PC-9 (cell line): Measurements from ENCODE around the gene GDPD5. TPM values are rescaled to one million over a fixed set of nuclear protein-coding genes. Genes with fewer than 3 reads are reported as not detected.

ENCODE experiments used
- BruUV-seq: library from RNA; stranded (reverse); fragments of 400-500 nt; replicated peaks from 2 replicates; lab custom pipeline; 2021; lab: Mats Ljungman, UMichigan
- CTCF ChIA-PET: fragments of 300-600 bp; sonication (Branson Sonifier 250); formaldehyde crosslinking; loops from one replicate; lab custom pipeline; 2022; ENCODE audit warnings: antibody characterized with exemption; lab: Charles Lee
- POLR2A ChIA-PET: fragments of 300-600 bp; sonication (Branson Sonifier 250); formaldehyde crosslinking; loops from one replicate; lab custom pipeline; 2022; ENCODE audit warnings: antibody characterized with exemption; ENCODE audit not compliant: unreplicated experiment; lab: Charles Lee
- DNase-seq, 2 experiments: peaks; one replicate each; pipeline versions ENCODE4 v3.0.0 to v3.0.0-alpha.2; 2015 to 2022; ENCODE audit warnings: mixed read lengths in 1 of 2
- H2AFZ ChIP-seq: fragments of 200-600 bp; sonication (generic); 2 replicates; pipeline ENCODE4 v1.8.1; 2017; ENCODE audit warnings: antibody characterized with exemption
- H3F3A ChIP-seq: fragments of 200-600 bp; sonication (generic); 2 replicates; pipeline ENCODE4 v1.8.1; 2017; ENCODE audit warnings: antibody characterized with exemption, mild to moderate bottlenecking, low read depth; ENCODE audit not compliant: insufficient read depth
- H3K27ac ChIP-seq: fragments of 200-600 bp; sonication (generic); 2 replicates; pipeline ENCODE4 v1.6.1; 2016; ENCODE audit warnings: mixed run types
- H3K27me3 ChIP-seq: fragments of 200-600 bp; sonication (generic); 2 replicates; pipeline ENCODE4 v1.6.1; 2016; ENCODE audit warnings: low read depth, mixed run types; ENCODE audit not compliant: insufficient read depth
- H3K36me3 ChIP-seq: fragments of 200-600 bp; sonication (generic); 2 replicates; pipeline ENCODE4 v1.6.1; 2016; ENCODE audit warnings: low read depth, mixed run types
- H3K4me1 ChIP-seq: fragments of 200-600 bp; sonication (generic); replicated peaks from 2 replicates; pipeline ENCODE4 v1.6.1; 2016; ENCODE audit warnings: mixed run types; ENCODE audit not compliant: insufficient read depth
- H3K4me2 ChIP-seq: fragments of 200-600 bp; sonication (generic); 2 replicates; pipeline ENCODE4 v1.6.1; 2017; ENCODE audit warnings: mixed run types
- H3K4me3 ChIP-seq: fragments of 200-600 bp; sonication (generic); 2 replicates; pipeline ENCODE4 v1.6.1; 2016; ENCODE audit warnings: mixed run types
- H3K79me2 ChIP-seq: fragments of 200-600 bp; sonication (generic); 2 replicates; pipeline ENCODE4 v1.6.1; 2017; ENCODE audit warnings: low read depth, mixed run types
- H3K9me2 ChIP-seq: fragments of 200-600 bp; sonication (generic); 2 replicates; pipeline ENCODE4 v1.8.1; 2017; ENCODE audit warnings: mild to moderate bottlenecking; ENCODE audit not compliant: insufficient read depth
- H3K9me3 ChIP-seq: fragments of 200-600 bp; sonication (generic); 2 replicates; pipeline ENCODE4 v1.8.1; 2016; ENCODE audit warnings: low read depth; ENCODE audit not compliant: insufficient read depth
- H4K20me1 ChIP-seq: fragments of 200-600 bp; sonication (generic); 2 replicates; pipeline ENCODE4 v1.8.1; 2017; ENCODE audit not compliant: insufficient read depth
- CTCF ChIP-seq: fragments of 200-600 bp; sonication (generic); conservative IDR thresholded peaks from 2 replicates; pipeline ENCODE4 v1.6.1; 2017; ENCODE audit warnings: mixed run types, antibody characterized with exemption, mild to moderate bottlenecking, moderate library complexity
- EZH2 ChIP-seq: fragments of 200-600 bp; sonication (generic); IDR thresholded peaks from 2 replicates; pipeline ENCODE4 v1.8.0; 2017; ENCODE audit warnings: antibody characterized with exemption, low read depth
- intact Hi-C: fragments of 100-400 bp; cut with micrococcal nuclease; formaldehyde crosslinking; loops from one replicate; pipeline ENCODE4 v1.10.0; 2022; ENCODE audit not compliant: unreplicated experiment
- total RNA-seq: library from RNA; stranded (reverse); gene quantifications from 2 replicates; pipeline ENCODE4 v1.2.3, GENCODE V29; 2021

GDPD5 gene
- total RNA-seq, 1 experiment from 2014 or later, result 7.9 TPM

GRCh38 chr11:75490221-75491181 lies 35.2 kb downstream of the GDPD5 start:
- TF ChIP-seq CTCF, result no peak
- no peak for TF ChIP-seq EZH2
- ChIA-PET CTCF (interaction anchor here (0.6 to 0.9 kb wide), 3 partner anchors 10 to 161 kb away, joined by 3 to 5 read pairs (median 3); no protein-coding TSS in a partner anchor), POLR2A (interaction anchor here (0.5 to 0.6 kb wide), 2 partner anchors 69 to 436 kb away, joined by 3 to 5 read pairs; no protein-coding TSS in a partner anchor)
- Histone ChIP-seq H3K4me2 (peak overlapping the region; percentile 47), H3K9me3 (no peaks in the 10 kb centered on the region), H4K20me1 (no peaks in the 10 kb centered on the region), H3K4me1 (peaks cover 26% of the 10 kb centered on the region), H3F3A (peaks cover 15% of the 10 kb centered on the region; the same call in 1 of the 2 replicates), H2AFZ (no peak overlapping the region), H3K4me3 (no peak overlapping the region), H3K79me2 (no peaks in the 10 kb centered on the region), H3K27me3 (no peaks in the 10 kb centered on the region), H3K9me2 (no peaks in the 10 kb centered on the region), H3K27ac (no peak overlapping the region), H3K36me3 (no peaks in the 10 kb centered on the region)
- intact Hi-C loops, result no loop called here
- BruUV-seq, result TSS peak; percentile 28
- DNase-seq, result peak; percentile 60 to 76

GRCh38 chr11:75487365-75487764 lies 38.4 kb downstream of the GDPD5 start:
- no peak overlapping the region for H3K4me3 ChIP-seq
- peaks cover 15% of the 10 kb centered on the region; the same call in 1 of the 2 replicates for H3F3A ChIP-seq
- H3K4me2 ChIP-seq, result no peak overlapping the region
- no peaks in the 10 kb centered on the region for H3K36me3 ChIP-seq
- H3K27ac ChIP-seq, result no peak overlapping the region
- H3K79me2 ChIP-seq, result no peaks in the 10 kb centered on the region
- TF ChIP-seq EZH2 (no peak), CTCF (no peak)
- CTCF ChIA-PET, result no interaction called here
- no TSS peak for BruUV-seq
- DNase-seq, result no peak
- H2AFZ ChIP-seq, result no peak overlapping the region
- H4K20me1 ChIP-seq, result no peaks in the 10 kb centered on the region
- no peaks in the 10 kb centered on the region for H3K27me3 ChIP-seq
- peaks cover 24% of the 10 kb centered on the region for H3K4me1 ChIP-seq
- POLR2A ChIA-PET, result no interaction called here
- no peaks in the 10 kb centered on the region for H3K9me2 ChIP-seq
- intact Hi-C loops, result no loop called here
- H3K9me3 ChIP-seq, result no peaks in the 10 kb centered on the region

GRCh38 chr11:75485742-75486141 lies 40.0 kb downstream of the GDPD5 start:
- no TSS peak for BruUV-seq
- Histone ChIP-seq H3K4me2 (no peak overlapping the region), H3F3A (peaks cover 6% of the 10 kb centered on the region; the same call in 1 of the 2 replicates), H3K9me3 (no peaks in the 10 kb centered on the region), H3K9me2 (no peaks in the 10 kb centered on the region), H3K4me1 (peaks cover 12% of the 10 kb centered on the region), H3K36me3 (no peaks in the 10 kb centered on the region), H4K20me1 (no peaks in the 10 kb centered on the region), H2AFZ (no peak overlapping the region), H3K4me3 (no peak overlapping the region), H3K27me3 (no peaks in the 10 kb centered on the region), H3K79me2 (no peaks in the 10 kb centered on the region), H3K27ac (no peak overlapping the region)
- POLR2A ChIA-PET, result no interaction called here
- intact Hi-C loops, result no loop called here
- TF ChIP-seq CTCF (no peak), EZH2 (no peak)
- DNase-seq, result no peak
- CTCF ChIA-PET, result no interaction called here
